ENCODE results near the gene TTC34.

DNA sequence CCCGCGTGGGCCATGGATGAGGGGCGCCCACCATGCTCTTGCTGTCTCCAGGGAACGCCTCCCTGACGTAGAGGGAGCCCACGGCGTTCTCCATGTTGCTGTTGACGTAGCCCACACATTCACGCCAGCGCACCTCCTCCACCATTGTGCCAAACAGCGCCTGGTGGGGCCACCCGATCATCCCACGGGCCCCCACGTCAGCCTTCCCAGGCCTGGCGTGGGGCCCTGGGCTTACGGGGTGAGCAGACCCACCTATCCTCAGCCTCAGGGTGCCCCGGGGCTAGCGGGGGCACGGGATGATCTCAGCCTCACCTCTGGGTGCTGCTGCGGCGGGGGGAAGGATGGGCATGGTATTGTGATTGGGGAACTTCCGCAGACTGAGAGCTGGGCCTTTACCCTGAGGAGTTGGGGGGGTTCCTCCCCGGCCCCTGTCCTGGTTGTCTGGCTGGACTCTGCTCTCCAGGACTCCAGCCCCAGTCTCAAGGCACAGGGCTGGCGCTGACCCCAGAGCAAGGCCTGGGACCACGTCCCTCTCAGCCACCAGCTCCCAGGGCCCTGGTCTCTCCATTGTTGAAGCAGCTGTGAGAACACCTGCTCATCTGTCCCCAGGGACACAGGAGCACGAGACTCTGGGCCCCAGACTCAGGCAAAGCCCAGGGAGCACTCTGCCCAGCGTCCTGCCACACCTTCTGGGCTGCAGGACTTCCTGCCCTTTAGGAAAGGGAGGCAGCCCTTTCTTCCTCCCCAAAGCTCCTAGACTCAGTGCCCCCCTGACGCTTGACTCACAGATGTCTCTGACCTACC, 204.8 kb downstream of the TTC34 start:
- TF ChIP-seq, protein P1, sequence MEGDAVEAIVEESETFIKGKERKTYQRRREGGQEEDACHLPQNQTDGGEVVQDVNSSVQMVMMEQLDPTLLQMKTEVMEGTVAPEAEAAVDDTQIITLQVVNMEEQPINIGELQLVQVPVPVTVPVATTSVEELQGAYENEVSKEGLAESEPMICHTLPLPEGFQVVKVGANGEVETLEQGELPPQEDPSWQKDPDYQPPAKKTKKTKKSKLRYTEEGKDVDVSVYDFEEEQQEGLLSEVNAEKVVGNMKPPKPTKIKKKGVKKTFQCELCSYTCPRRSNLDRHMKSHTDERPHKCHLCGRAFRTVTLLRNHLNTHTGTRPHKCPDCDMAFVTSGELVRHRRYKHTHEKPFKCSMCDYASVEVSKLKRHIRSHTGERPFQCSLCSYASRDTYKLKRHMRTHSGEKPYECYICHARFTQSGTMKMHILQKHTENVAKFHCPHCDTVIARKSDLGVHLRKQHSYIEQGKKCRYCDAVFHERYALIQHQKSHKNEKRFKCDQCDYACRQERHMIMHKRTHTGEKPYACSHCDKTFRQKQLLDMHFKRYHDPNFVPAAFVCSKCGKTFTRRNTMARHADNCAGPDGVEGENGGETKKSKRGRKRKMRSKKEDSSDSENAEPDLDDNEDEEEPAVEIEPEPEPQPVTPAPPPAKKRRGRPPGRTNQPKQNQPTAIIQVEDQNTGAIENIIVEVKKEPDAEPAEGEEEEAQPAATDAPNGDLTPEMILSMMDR (IDR thresholded peaks at IDR 0.05): no peak
- TF ChIP-seq POLR2A (IDR thresholded peaks at IDR 0.05): no peak
- TF ChIP-seq EP300 (IDR thresholded peaks at IDR 0.05): no peak
- TF ChIP-seq POLR2AphosphoS5 (IDR thresholded peaks at IDR 0.05): no peak

All from sigmoid colon (tissue), 4 donors.